ENCODE measurements around the gene NF2.

The NF2 gene

DNA sequence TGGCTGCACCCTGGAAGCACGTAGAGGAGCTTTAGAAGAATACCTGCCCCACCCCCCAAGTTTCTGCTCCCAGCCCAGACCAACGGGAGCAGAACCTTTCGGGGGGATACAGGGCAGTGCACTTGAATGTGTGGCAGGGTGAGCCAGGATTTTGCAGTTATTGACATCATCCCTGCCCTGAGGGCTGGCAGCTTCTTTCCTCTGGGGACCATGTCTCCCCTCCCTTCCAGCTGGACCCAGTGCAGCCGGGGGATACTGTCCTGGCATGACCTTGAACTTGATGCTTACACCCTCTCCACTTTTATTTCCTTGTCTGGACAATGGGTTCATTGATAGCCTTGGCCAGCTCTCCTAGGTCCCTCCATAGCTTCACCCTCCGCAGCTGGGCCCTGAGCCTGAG is 112.3 kb downstream of the NF2 start:
- TF ChIP-seq CTCF (IDR thresholded peaks at IDR 0.05) = no peak

GRCh38 chr22:29716814-29717545 is 113.5 kb downstream of the NF2 start:
- Histone ChIP-seq H3K4me3 (no peak overlapping the region), H3K27ac (no peak overlapping the region)
- TF ChIP-seq CTCF (IDR thresholded peaks at IDR 0.05) = no peak
- DNase-seq (ENCODE audit: low spot score) = no peak

More for the DNA sequence above, 112.3 kb downstream of the NF2 start:
- H3K4me3 ChIP-seq = no peak overlapping the region
- no peak overlapping the region for H3K27ac ChIP-seq
- no peak for DNase-seq (ENCODE audit: low spot score)

GRCh38 chr22:29717789-29718188 is 114.4 kb downstream of the NF2 start:
- no peak for DNase-seq (ENCODE audit: low spot score)
- Histone ChIP-seq H3K4me3 (no peak overlapping the region), H3K27ac (no peak overlapping the region)
- TF ChIP-seq CTCF (IDR thresholded peaks at IDR 0.05) = no peak

DNA sequence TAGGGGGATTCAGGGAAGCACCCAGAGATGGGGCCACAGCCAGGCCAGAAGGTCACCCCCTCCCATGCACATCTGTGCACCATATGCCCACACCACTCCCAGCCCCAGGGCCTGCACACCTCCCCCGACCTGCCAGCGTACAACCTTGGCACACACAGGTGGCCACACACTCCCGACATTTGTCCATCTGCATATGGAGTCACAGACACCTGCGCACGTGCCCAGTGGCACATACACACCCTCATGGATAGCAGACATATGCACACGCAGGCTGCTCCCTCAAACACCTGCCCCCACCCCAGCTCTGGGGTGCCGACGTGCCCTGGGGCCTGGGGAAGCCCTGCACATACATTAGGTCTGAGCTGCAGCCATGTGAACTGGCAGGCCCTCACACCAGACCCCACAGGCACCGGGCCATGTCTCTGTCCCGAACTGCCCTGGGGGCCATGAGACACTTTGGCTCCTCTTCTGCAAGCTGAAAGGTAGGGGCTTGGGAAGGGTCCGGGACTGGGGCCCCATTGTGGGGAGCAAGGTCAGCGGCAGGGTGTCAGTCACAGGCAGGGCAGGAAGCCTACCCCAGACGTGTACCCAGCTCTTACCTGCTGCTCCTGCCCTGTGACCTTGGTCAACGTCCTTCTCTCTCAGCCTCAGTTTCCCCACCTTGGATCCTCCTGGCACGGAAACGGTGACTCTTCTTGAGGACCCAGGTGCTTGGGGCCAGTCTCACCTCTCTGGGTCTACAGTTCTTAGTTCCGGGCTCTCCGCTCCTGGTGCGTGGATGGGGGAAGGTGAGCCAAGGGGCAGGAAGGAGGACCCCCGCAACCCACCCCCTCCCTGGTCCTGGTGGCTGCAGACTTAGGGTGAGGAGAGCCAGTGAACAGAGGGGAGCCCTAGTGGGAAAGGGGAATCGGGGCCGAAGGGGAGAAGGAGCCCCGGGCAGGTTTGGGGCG is 115.8 kb downstream of the NF2 start:
- Histone ChIP-seq H3K27ac (no peak overlapping the region), H3K4me3 (peak overlapping the region; percentile 55)
- DNase-seq (ENCODE audit: low spot score) = no peak

DNA sequence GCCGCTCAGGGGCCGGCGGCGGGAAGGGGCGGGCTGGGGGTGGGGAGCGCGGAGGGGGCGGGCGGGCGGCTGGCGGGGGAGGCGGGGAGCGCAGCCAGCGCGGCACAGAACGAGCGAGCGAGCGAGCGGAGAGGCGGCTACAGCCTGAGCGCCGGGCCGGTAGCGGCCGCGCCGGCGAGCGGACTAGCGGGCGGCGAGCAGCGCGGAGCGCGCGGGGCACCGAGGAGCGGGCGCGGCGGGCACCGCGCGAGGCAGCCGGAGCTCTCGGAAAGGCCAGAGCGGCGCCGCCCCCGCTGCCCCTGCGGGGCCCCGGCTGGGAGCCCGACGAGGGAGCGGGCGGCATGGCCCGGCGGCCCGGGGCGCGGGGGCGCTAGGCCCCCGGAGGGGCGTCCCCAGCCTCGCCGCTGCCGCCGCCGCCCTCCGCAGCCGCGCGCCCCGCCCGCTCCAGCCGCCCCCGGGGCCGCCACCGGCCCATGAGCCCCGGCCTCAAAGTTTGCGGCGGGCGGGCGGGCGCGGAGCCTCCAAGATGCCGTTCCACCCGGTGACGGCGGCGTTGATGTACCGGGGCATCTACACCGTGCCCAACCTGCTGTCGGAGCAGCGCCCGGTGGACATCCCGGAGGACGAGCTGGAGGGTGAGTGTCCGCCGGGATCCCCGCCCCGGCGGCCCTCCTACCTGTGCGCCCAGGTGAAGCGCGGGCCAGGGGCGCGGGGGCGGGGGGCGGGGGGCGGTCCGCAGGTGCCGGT is 116.6 kb downstream of the NF2 start, which contains the start of gene CABP7:
TSS of gene CABP7 (plus strand) at position 105 of the 747 bp plus-strand sequence. CDS start at position 527, 422 bp downstream.
- TF ChIP-seq CTCF (IDR thresholded peaks at IDR 0.05) = no peak
- Histone ChIP-seq H3K4me3 (peak within 1 kb of the TSS; percentile 55), H3K27ac (no peak within 1 kb of the TSS)
- DNase-seq (ENCODE audit: low spot score) = no peak

More for the DNA sequence above, 115.8 kb downstream of the NF2 start:
- no peak for TF ChIP-seq CTCF (IDR thresholded peaks at IDR 0.05)

DNA sequence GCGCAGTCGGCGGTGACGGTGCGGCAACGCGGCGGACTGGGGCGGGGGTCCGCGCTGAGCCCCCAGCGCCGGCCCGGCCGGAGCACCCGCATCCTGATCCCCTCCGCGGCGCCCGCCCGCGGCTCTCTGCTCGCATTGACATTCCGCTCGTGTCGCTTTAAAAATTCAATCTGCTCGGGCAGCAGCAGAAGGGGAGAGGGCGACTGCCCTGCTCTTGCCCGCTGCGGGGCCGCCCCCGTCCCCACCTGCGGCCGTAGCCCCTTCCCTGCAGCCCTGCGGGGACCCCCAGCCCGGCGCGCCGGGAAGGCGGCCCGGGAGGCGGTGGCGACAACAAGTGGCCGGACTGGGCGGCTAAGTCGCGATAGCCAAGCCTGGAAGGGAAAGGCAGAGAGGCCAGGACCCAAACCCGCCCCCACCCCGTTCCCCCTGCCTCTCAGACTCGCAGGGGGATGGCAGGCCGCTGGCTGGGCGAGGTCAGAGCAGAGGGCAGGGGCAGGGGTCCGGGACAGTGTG is 117.4 kb downstream of the NF2 start:
- Histone ChIP-seq H3K27ac (no peak overlapping the region), H3K4me3 (peak overlapping the region; percentile 55)
- TF ChIP-seq CTCF (IDR thresholded peaks at IDR 0.05) = no peak
- no peak for DNase-seq (ENCODE audit: low spot score)
